ENCODE results near the gene CSNK1A1L. TPM values are rescaled to one million over a fixed set of nuclear protein-coding genes. Genes with fewer than 3 reads are reported as not detected.

The CSNK1A1L gene
- total and polyA plus RNA-seq, 2 of the 8 experiments (the other 6 are each of a cell fraction or from before 2014, with no cell fraction given) = not detected

DNA sequence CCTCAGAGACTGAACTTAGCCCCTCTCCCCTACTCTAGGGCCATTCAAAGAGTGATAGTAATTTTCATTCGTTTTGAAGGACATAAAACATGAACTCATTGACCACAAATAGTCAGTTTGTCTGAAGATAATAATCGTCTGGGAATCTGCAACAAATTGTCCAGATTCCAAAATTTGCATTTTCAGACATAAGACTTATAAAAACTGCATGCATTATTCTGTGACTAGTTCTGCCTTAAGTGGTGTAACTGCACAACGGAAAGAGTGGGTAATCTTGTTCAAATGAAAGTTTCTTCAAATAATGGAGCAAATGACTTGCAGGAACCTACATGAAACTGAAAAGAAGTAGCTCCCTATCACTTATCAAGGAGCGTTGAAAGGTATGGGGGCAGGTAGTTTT, 8.4 kb downstream of the CSNK1A1L start (continued):
- TF ChIP-seq, protein P1, sequence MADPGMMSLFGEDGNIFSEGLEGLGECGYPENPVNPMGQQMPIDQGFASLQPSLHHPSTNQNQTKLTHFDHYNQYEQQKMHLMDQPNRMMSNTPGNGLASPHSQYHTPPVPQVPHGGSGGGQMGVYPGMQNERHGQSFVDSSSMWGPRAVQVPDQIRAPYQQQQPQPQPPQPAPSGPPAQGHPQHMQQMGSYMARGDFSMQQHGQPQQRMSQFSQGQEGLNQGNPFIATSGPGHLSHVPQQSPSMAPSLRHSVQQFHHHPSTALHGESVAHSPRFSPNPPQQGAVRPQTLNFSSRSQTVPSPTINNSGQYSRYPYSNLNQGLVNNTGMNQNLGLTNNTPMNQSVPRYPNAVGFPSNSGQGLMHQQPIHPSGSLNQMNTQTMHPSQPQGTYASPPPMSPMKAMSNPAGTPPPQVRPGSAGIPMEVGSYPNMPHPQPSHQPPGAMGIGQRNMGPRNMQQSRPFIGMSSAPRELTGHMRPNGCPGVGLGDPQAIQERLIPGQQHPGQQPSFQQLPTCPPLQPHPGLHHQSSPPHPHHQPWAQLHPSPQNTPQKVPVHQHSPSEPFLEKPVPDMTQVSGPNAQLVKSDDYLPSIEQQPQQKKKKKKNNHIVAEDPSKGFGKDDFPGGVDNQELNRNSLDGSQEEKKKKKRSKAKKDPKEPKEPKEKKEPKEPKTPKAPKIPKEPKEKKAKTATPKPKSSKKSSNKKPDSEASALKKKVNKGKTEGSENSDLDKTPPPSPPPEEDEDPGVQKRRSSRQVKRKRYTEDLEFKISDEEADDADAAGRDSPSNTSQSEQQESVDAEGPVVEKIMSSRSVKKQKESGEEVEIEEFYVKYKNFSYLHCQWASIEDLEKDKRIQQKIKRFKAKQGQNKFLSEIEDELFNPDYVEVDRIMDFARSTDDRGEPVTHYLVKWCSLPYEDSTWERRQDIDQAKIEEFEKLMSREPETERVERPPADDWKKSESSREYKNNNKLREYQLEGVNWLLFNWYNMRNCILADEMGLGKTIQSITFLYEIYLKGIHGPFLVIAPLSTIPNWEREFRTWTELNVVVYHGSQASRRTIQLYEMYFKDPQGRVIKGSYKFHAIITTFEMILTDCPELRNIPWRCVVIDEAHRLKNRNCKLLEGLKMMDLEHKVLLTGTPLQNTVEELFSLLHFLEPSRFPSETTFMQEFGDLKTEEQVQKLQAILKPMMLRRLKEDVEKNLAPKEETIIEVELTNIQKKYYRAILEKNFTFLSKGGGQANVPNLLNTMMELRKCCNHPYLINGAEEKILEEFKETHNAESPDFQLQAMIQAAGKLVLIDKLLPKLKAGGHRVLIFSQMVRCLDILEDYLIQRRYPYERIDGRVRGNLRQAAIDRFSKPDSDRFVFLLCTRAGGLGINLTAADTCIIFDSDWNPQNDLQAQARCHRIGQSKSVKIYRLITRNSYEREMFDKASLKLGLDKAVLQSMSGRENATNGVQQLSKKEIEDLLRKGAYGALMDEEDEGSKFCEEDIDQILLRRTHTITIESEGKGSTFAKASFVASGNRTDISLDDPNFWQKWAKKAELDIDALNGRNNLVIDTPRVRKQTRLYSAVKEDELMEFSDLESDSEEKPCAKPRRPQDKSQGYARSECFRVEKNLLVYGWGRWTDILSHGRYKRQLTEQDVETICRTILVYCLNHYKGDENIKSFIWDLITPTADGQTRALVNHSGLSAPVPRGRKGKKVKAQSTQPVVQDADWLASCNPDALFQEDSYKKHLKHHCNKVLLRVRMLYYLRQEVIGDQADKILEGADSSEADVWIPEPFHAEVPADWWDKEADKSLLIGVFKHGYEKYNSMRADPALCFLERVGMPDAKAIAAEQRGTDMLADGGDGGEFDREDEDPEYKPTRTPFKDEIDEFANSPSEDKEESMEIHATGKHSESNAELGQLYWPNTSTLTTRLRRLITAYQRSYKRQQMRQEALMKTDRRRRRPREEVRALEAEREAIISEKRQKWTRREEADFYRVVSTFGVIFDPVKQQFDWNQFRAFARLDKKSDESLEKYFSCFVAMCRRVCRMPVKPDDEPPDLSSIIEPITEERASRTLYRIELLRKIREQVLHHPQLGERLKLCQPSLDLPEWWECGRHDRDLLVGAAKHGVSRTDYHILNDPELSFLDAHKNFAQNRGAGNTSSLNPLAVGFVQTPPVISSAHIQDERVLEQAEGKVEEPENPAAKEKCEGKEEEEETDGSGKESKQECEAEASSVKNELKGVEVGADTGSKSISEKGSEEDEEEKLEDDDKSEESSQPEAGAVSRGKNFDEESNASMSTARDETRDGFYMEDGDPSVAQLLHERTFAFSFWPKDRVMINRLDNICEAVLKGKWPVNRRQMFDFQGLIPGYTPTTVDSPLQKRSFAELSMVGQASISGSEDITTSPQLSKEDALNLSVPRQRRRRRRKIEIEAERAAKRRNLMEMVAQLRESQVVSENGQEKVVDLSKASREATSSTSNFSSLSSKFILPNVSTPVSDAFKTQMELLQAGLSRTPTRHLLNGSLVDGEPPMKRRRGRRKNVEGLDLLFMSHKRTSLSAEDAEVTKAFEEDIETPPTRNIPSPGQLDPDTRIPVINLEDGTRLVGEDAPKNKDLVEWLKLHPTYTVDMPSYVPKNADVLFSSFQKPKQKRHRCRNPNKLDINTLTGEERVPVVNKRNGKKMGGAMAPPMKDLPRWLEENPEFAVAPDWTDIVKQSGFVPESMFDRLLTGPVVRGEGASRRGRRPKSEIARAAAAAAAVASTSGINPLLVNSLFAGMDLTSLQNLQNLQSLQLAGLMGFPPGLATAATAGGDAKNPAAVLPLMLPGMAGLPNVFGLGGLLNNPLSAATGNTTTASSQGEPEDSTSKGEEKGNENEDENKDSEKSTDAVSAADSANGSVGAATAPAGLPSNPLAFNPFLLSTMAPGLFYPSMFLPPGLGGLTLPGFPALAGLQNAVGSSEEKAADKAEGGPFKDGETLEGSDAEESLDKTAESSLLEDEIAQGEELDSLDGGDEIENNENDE (IDR thresholded peaks at IDR 0.05; ENCODE audit: insufficient replicate concordance, low read length) = no peak

Data from H1 (cell line).